SK-N-SH treated with all-trans-retinoic acid at 6 μM for 48 hours (cell line): ENCODE data around the gene ATP12A.

Source experiments
- ATAC-seq: fragments of 200-7000 bp; cut with Tn5 transposase; 3 replicates; pipeline ENCODE4 v1.9.1; 2020; ENCODE audit warnings: mild to moderate bottlenecking, moderate library complexity
- ARNTL ChIP-seq: fragments of 450-650 bp; formaldehyde crosslinking; IDR thresholded peaks from 2 replicates; pipeline ENCODE4 v1.5.0; 2020; ENCODE audit warnings: low read depth, mild to moderate bottlenecking, moderate library complexity, borderline replicate concordance
- BACH2 ChIP-seq: fragments of 250-450 bp; sonication (Bioruptor Pico); IDR thresholded peaks from 2 replicates; pipeline ENCODE4 v1.9.0; 2021; ENCODE audit warnings: mild to moderate bottlenecking, borderline replicate concordance
- CREB5 ChIP-seq: fragments of 250-450 bp; sonication (Bioruptor Pico); IDR thresholded peaks from 2 replicates; pipeline ENCODE4 v1.5.1; 2020; ENCODE audit warnings: low read depth, mild to moderate bottlenecking, moderate library complexity
- GLIS3 ChIP-seq: fragments of 250-450 bp; sonication (Bioruptor Pico); IDR thresholded peaks from 2 replicates; pipeline ENCODE4 v1.5.0; 2020; ENCODE audit warnings: mild to moderate bottlenecking, moderate library complexity
- ISL1 ChIP-seq: fragments of 250-450 bp; sonication (Bioruptor Pico); IDR thresholded peaks from 2 replicates; pipeline ENCODE4 v2.1.2; 2022; ENCODE audit warnings: mild to moderate bottlenecking, moderate library complexity
- OSR1 ChIP-seq: fragments of 250-450 bp; sonication (Bioruptor Pico); IDR thresholded peaks from 2 replicates; pipeline ENCODE4 v1.8.0; 2022; ENCODE audit warnings: moderate library complexity, mild to moderate bottlenecking, inconsistent platforms
- POU6F1 ChIP-seq: fragments of 250-450 bp; sonication (Bioruptor Pico); IDR thresholded peaks from 2 replicates; pipeline ENCODE4 v1.8.0; 2021; ENCODE audit warnings: low read depth, mild to moderate bottlenecking, moderate library complexity, borderline replicate concordance
- PPARA ChIP-seq: fragments of 250-450 bp; sonication (Bioruptor Pico); IDR thresholded peaks from 2 replicates; pipeline ENCODE4 v1.5.0; 2020; ENCODE audit warnings: mild to moderate bottlenecking, borderline replicate concordance
- RARB ChIP-seq: fragments of 250-450 bp; sonication (Bioruptor Pico); IDR thresholded peaks from 2 replicates; pipeline ENCODE4 v1.8.0; 2021; ENCODE audit warnings: mild to moderate bottlenecking, moderate library complexity
- SNAI2 ChIP-seq: fragments of 250-450 bp; sonication (Bioruptor Pico); IDR thresholded peaks from 2 replicates; pipeline ENCODE4 v1.5.0; 2020; ENCODE audit warnings: mild to moderate bottlenecking, moderate library complexity
- TCF4 ChIP-seq: fragments of 250-450 bp; sonication (Bioruptor Pico); IDR thresholded peaks from 2 replicates; pipeline ENCODE4 v1.8.0; 2021; ENCODE audit warnings: mild to moderate bottlenecking, moderate library complexity, borderline replicate concordance
- TOX ChIP-seq: fragments of 250-450 bp; sonication (Bioruptor Pico); IDR thresholded peaks from 2 replicates; pipeline ENCODE4 v1.8.0; 2021; ENCODE audit warnings: mild to moderate bottlenecking, moderate library complexity, borderline replicate concordance
- TSHZ2 ChIP-seq: fragments of 250-450 bp; sonication (Bioruptor Pico); IDR thresholded peaks from 2 replicates; pipeline ENCODE4 v1.5.0; 2020; ENCODE audit warnings: mild to moderate bottlenecking, moderate library complexity
- ZC3H10 ChIP-seq: fragments of 250-450 bp; sonication (Bioruptor Pico); IDR thresholded peaks from 2 replicates; pipeline ENCODE4 v1.5.1; 2021; ENCODE audit warnings: mild to moderate bottlenecking, moderate library complexity
- ZFP3 ChIP-seq: fragments of 250-450 bp; sonication (Bioruptor Pico); IDR thresholded peaks from 2 replicates; pipeline ENCODE4 v1.5.0; 2020; ENCODE audit warnings: mild to moderate bottlenecking, moderate library complexity
- ZNF565 ChIP-seq: fragments of 450-650 bp; formaldehyde crosslinking; conservative IDR thresholded peaks from 2 replicates; pipeline ENCODE4 v1.5.0; 2020; ENCODE audit warnings: low read depth, mild to moderate bottlenecking, moderate library complexity
- ZNF70 ChIP-seq: fragments of 450-650 bp; formaldehyde crosslinking; IDR thresholded peaks from 2 replicates; pipeline ENCODE4 v1.5.0; 2020; ENCODE audit warnings: mild to moderate bottlenecking, moderate library complexity
- ZNF8 ChIP-seq: fragments of 450-650 bp; formaldehyde crosslinking; IDR thresholded peaks from 2 replicates; pipeline ENCODE4 v1.5.0; 2020; ENCODE audit warnings: mild to moderate bottlenecking, moderate library complexity
- TF ChIP-seq, protein P1 (sequence below): fragments of 250-450 bp; sonication (Bioruptor Pico); IDR thresholded peaks from 2 replicates; pipeline ENCODE4 v1.5.1; 2021; ENCODE audit warnings: mild to moderate bottlenecking, moderate library complexity
- TF ChIP-seq, protein P2 (sequence below): fragments of 250-450 bp; sonication (Bioruptor Pico); IDR thresholded peaks from 2 replicates; pipeline ENCODE4 v1.8.0; 2020; ENCODE audit warnings: mild to moderate bottlenecking, moderate library complexity, borderline replicate concordance

The ATP12A gene

GRCh38 chr13:24681930-24682329, 1.7 kb downstream of the ATP12A start:
- TF ChIP-seq ZC3H10 (CRISPR knock-in tag) = no peak
- no peak for TF ChIP-seq POU6F1 (CRISPR knock-in tag)
- no peak for TF ChIP-seq ISL1 (CRISPR knock-in tag)
- no peak for TF ChIP-seq ZFP3
- TF ChIP-seq, protein P1, sequence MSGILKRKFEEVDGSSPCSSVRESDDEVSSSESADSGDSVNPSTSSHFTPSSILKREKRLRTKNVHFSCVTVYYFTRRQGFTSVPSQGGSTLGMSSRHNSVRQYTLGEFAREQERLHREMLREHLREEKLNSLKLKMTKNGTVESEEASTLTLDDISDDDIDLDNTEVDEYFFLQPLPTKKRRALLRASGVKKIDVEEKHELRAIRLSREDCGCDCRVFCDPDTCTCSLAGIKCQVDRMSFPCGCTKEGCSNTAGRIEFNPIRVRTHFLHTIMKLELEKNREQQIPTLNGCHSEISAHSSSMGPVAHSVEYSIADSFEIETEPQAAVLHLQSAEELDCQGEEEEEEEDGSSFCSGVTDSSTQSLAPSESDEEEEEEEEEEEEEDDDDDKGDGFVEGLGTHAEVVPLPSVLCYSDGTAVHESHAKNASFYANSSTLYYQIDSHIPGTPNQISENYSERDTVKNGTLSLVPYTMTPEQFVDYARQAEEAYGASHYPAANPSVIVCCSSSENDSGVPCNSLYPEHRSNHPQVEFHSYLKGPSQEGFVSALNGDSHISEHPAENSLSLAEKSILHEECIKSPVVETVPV (CRISPR knock-in tag) = no peak
- TF ChIP-seq TSHZ2 (CRISPR knock-in tag) = no peak
- TF ChIP-seq TCF4 (CRISPR knock-in tag) = no peak
- TF ChIP-seq ARNTL = no peak
- no peak for TF ChIP-seq ZNF8 (CRISPR knock-in tag)
- TF ChIP-seq GLIS3 (CRISPR knock-in tag) = no peak
- TF ChIP-seq SNAI2 = no peak
- TF ChIP-seq CREB5 (CRISPR knock-in tag) = no peak
- TF ChIP-seq ZNF70 (CRISPR knock-in tag) = no peak
- TF ChIP-seq OSR1 = no peak
- no peak for TF ChIP-seq PPARA (CRISPR knock-in tag)
- no peak for TF ChIP-seq ZNF565 (CRISPR knock-in tag)
- TF ChIP-seq, all 23 proteins: peak for 0

GRCh38 chr13:24682353-24682752, 2.1 kb downstream of the ATP12A start:
- TF ChIP-seq RARB (CRISPR knock-in tag) = no peak
- TF ChIP-seq CREB5 (CRISPR knock-in tag) = no peak
- TF ChIP-seq TSHZ2 (CRISPR knock-in tag) = no peak
- TF ChIP-seq ZNF565 (CRISPR knock-in tag) = no peak
- TF ChIP-seq TOX (CRISPR knock-in tag) = no peak
- TF ChIP-seq, protein P2, sequence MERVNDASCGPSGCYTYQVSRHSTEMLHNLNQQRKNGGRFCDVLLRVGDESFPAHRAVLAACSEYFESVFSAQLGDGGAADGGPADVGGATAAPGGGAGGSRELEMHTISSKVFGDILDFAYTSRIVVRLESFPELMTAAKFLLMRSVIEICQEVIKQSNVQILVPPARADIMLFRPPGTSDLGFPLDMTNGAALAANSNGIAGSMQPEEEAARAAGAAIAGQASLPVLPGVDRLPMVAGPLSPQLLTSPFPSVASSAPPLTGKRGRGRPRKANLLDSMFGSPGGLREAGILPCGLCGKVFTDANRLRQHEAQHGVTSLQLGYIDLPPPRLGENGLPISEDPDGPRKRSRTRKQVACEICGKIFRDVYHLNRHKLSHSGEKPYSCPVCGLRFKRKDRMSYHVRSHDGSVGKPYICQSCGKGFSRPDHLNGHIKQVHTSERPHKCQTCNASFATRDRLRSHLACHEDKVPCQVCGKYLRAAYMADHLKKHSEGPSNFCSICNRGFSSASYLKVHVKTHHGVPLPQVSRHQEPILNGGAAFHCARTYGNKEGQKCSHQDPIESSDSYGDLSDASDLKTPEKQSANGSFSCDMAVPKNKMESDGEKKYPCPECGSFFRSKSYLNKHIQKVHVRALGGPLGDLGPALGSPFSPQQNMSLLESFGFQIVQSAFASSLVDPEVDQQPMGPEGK (CRISPR knock-in tag) = no peak
- TF ChIP-seq BACH2 (CRISPR knock-in tag) = no peak
- TF ChIP-seq, protein P1 (CRISPR knock-in tag) = no peak
- ATAC-seq = no peak

More at GRCh38 chr13:24681930-24682329, 1.7 kb downstream of the ATP12A start:
- no peak for ATAC-seq
